T-helper 2 cell treated with Interferon-gamma antibody and Interleukin-4, amounts not matched to agents 100 ng/mL and 5 ng/mL, for 36 hours (primary cell): Measurements from ENCODE around the gene GPATCH2. TPM values are rescaled to one million over a fixed set of nuclear protein-coding genes. Genes with fewer than 3 reads are reported as not detected.
"Not testable (repeated sequence)": the region's sequence is repeated elsewhere in the genome, so short reads cannot be mapped to it uniquely, and the experiment has no call there.

Experiments used
- intact Hi-C: fragments of 100-400 bp; cut with micrococcal nuclease; formaldehyde crosslinking; loops from one replicate; pipeline ENCODE4 v1.15.1; 2023
- total RNA-seq: library from RNA; stranded (reverse); gene quantifications from 2 replicates; pipeline ENCODE4 v1.2.3, GENCODE V29; 2022

The GPATCH2 gene
- total RNA-seq, 1 donor from 2014 or later, result 12.0 TPM

GRCh38 chr1:217584286-217584811 lies 46.5 kb downstream of the GPATCH2 start:
- intact Hi-C loops, result not testable (repeated sequence)

DNA sequence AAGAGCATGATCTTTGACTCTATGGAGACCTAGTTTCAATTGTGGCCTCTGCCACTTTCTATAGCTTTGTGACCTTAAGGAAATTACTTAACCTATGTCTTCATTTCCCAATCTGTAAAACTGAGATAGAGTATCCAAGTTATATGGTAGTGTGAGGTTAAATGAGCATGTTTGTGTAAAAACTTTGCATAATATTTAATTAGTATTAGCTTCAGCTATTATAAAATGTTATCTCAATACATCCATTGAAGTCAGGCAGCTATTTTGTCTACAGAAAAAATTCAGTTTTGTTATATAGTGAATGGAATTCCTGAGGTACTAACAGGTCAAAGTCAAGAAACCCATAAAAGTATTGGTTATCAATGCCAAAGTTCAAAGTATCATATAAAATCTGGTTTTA lies 53.6 kb downstream of the GPATCH2 start:
- intact Hi-C loops, result no loop called here

DNA sequence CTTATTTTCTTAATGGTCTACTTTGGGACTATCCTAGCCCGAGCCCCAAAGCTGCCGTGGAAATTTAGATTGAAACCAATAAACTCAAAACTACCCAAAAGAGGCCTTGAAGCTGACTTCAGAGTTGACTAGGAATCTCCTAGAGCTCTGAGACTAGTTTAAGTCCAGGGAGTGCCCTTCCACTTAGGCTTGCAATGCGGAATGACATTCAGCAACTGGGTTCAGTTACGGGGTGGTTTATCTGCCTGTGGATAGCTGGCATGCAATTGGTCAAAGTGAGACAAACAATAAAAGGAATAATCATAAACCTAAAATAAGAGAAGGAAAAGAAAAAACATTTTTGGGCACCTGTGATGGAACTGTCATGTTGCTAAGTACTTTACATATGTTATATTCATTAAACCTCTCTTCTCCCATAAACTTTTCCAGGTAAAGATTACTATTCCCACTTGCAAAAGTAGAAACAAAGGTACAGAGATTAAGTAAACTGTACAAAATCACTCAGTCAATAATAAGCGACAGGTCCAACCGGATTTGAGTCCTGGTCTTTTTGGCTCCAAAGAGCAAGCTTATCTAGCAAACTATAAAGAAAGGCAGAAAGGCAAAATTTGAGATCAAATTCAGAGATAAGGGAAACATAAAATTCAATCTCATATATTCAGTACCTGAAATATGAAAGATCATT lies 56.5 kb downstream of the GPATCH2 start:
- intact Hi-C loops, result no loop called here

DNA sequence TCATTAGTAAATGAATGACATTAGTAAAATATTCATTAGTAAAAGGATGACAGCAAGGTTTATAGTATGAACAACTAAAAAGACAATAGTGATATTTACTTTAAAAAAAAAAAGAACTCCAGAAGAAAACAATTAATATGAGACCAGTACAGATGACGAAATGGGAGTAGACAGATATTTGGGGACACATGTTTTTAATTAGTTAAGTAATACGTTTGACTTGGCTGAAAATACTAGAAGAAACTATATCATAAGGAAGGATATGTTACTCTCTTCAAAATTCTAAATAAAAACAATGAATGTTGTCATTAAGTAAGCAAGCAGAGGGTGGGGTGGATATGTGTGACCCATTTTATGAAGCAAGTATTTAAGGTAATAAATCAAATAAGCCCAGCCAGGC lies 61.9 kb downstream of the GPATCH2 start:
- intact Hi-C loops, result no loop called here

DNA sequence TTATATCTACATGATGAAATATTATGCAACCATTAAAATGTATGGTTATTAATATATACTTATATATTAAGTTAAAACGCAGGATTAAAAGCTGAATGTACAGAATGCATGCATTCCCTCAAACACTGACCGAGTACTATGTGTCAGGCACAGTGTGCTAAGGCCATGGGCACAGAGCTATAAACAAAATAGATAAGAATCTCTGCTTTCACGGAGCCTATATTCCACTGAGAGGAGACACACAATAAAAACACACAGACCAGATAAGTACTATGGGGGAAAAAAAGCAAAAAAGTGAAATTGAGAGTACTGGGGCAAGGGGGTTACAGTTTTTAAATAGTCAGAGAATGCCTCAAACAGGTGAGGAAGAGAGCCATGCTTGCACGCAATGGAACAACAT lies 62.7 kb downstream of the GPATCH2 start:
- intact Hi-C loops, result no loop called here

- intact Hi-C loops, result no loop called here
Observed at GRCh38 chr1:217564833-217565232, 66.1 kb downstream of the GPATCH2 start.

GRCh38 chr1:217564207-217564606 lies 66.7 kb downstream of the GPATCH2 start:
- intact Hi-C loops, result no loop called here

GRCh38 chr1:217563179-217563578 lies 67.7 kb downstream of the GPATCH2 start:
- intact Hi-C loops, result no loop called here

GRCh38 chr1:217562229-217562878 lies 68.5 kb downstream of the GPATCH2 start:
- intact Hi-C loops, result no loop called here

- intact Hi-C loops, result no loop called here
Observed at GRCh38 chr1:217561446-217561845, 69.4 kb downstream of the GPATCH2 start.

GRCh38 chr1:217554849-217555248 lies 76.0 kb downstream of the GPATCH2 start:
- intact Hi-C loops, result no loop called here

- intact Hi-C loops, result no loop called here
Observed at GRCh38 chr1:217553949-217554509, 76.9 kb downstream of the GPATCH2 start.

DNA sequence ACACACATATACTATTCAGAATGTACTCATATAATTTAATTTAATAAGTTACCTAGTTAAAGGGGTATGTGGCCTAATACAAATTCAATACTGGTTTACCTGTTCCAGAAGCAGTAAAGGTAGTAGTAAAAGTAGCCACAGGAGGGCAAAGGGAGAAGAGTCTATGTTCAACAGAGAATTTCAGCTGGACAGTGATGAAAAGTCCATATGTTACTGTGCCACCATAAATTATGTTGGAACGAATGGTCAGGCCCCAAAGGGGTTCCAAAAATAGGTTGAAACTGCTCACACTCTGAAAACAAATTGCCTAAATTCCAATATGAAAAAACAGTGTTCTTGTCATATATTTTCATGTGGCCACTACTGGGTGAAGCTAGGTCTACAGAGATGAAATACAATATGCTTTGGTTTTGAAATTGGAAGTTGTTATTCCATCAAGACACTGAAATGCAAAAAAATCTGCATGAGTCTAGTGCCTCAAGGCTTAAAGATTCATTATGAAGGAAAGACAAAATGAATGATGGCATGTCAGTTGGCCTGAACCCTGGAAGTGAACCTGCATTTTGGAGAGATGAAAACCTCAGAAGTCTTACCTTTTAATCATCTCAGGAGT lies 78.4 kb downstream of the GPATCH2 start:
- intact Hi-C loops, result no loop called here

- intact Hi-C loops, result no loop called here
Observed at GRCh38 chr1:217542837-217543236, 88.1 kb downstream of the GPATCH2 start.

- intact Hi-C loops, result no loop called here
Observed at GRCh38 chr1:217542136-217542777, 88.6 kb downstream of the GPATCH2 start.

DNA sequence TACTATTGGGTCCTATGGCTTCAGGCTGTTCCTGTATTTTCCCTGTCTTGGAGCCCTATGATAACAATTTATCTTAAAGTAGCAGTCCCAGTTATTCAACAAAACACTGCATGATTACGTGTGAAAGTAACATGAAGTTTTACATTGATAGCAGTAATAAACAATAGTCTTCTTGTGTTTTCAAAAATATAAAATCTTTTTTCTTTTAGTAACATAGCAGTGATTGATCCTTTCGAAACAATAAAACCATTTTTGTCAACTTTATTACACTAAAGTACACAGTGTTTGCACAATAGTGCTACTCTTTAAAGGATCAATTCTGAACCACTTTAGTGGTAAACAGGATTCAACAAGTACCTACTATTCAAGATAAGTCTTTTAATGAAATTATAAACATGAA lies 90.6 kb downstream of the GPATCH2 start:
- intact Hi-C loops, result no loop called here

DNA sequence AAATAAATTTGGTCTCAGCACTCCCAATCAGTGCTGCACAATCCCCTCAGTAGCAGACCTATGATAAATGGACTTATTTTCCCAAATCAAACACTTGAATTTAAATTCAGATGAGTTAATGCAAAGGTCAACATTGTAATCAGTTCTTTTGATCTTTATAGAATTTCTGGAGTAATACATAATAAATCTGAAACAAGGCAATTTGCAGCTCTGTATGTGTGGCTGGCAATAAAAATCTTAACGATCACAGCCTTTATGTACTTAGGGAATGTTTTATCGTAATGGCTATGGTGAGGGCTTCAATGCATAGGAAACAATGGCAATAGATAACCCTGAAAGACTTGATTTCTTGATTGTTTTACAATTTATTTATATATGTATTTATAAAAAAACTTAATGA lies 91.4 kb downstream of the GPATCH2 start:
- intact Hi-C loops, result no loop called here

DNA sequence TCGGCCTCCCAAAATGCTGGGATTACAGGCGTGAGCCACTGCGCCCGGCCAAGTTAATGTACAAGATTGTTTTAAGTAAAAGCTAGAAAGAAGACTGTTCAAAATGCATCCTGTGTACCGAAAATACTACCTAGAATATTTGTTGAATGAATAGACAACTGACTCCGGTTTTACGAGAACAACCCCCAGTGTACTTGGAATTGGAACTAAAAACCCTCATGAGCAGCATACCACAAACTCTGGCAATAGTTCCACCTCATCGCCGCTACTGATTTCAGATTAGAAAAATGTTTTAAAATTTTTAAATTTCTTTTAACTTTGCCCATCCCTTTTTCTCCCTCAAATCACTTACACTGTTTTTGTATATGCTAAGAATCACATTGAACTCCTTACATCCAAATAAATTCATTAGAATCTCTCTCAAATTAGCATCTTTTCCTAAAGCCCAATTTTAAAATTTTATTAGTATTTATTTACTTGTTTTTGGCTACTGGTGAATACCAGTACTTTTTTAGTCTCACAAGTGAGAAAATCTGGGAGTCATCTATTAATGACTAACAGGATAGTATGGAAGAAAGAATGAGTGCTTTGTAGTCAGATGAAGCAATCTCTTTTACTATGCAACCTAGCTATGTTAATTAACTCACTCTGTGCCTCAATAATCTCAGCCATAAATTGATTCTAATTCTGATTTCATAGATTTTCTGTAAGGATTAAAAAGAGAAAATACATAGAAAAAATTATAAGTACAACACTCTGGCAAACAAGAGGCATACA lies 95.1 kb downstream of the GPATCH2 start:
- intact Hi-C loops, result no loop called here

GRCh38 chr1:217534566-217534965 lies 96.3 kb downstream of the GPATCH2 start:
- intact Hi-C loops, result no loop called here

GRCh38 chr1:217528271-217528670 lies 102.6 kb downstream of the GPATCH2 start:
- intact Hi-C loops, result no loop called here

GRCh38 chr1:217527151-217527550 lies 103.7 kb downstream of the GPATCH2 start:
- intact Hi-C loops, result no loop called here
